HG02588 (cell line): Measurements from ENCODE around the gene SOBP.
"Not testable (repeated sequence)": the region's sequence is repeated elsewhere in the genome, so short reads cannot be mapped to it uniquely, and the experiment has no call there.

Source experiments
- ATAC-seq: cut with Tn5 transposase; IDR thresholded peaks from one replicate; pipeline ENCODE4 v1.9.1; 2021; ENCODE audit warnings: mild to moderate bottlenecking, moderate library complexity; ENCODE audit not compliant: unreplicated experiment

The SOBP gene

DNA sequence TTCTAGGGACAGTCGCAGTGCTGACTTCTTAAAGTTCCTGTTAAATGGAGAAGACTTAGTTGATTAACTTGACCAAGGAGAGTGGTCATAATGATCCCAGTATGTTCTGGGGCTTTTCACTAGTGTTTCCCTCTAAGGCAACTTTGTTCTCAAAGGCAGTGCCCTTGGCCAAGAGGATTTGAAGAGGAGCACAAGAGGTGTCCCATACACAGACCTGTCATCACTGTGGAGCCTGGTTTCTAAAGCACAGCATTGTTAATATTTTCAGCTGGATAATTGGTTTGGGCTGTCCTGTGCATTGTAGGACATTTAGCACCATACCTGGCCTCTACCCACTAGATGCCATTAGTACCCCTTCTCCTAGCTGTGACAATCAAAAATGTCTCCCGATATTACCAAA is 30.8 kb downstream of the SOBP start:
- not testable (repeated sequence) for ATAC-seq

DNA sequence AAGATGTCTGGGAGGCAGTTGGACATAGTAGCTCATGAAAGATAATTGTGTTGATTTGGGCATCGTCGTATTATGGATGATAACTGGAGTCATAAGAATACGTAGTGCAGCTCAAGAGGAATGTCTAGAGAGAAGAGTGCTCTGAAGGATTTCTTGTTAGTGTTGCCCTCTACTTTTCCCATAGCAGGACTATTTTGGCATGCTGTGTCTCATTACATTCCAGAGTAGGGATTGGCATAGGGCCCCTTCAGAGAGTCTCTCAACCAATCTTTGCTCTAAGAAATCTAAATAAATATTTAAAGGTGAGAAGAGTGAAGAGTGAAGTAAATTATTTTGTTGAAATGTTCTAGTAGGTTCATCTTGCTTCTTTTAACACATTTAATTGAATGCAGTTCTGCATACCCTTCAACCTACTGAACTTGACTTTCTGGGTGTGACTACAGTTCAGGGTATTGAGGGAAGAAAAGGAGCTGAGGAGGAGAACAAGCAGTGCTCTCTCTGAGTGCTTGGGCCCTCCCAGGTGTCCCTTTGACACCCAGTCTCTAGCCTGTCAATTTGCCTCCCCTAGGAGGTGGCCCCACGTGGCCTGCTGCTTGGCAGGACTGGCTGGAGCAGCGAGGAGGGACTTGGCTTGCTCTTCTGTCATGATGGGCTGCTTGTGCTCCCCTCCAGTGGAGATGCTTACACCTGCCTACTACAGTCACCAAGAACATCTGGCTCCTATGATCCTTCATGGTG is 33.3 kb downstream of the SOBP start:
- no peak for ATAC-seq

DNA sequence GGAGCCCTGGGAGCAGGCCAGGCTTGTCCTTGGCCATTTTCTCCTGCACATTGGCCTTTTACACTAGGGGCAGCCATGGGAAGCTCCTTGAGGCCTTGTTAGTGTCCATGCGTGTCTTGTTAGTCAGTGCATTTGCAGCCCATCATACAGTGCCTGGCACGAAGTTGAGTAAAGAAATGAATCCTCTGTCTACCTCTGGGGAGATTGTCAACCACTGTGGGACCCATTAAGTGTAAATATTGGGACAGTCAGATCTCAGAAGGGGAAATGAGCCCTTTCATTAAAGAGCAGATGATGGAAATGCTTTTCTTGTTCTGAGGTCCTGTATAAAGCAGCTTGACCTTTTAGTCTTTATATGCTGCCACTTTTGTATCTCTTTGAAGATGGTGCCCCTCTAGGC is 33.9 kb downstream of the SOBP start:
- ATAC-seq, result no peak

- no peak for ATAC-seq
These were observed 34.7 kb downstream of the SOBP start for GRCh38 chr6:107524626-107525025.

DNA sequence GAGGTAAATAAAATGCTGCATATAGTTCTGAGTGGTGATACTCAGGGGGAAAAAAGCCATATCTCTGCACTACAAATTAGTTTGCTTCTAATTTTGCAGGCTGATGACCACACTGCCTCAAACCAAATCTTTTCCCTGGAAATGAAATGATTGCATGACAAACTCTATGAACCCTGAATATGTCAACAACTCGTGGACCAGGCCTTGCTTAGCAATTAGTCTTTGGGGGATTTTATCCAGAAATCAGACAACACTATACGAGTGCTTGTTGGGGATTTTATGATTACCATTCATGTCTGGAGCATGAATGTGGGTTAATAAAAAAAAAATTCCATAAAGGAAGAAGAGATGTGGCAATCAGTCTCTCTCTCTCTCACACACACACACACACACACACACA is 42.0 kb downstream of the SOBP start:
- ATAC-seq, result no peak

GRCh38 chr6:107532706-107533105 is 42.8 kb downstream of the SOBP start:
- ATAC-seq, result no peak

- no peak for ATAC-seq
These were observed 43.6 kb downstream of the SOBP start for GRCh38 chr6:107533415-107534059.

GRCh38 chr6:107534571-107535141 is 44.7 kb downstream of the SOBP start:
- ATAC-seq, result no peak

DNA sequence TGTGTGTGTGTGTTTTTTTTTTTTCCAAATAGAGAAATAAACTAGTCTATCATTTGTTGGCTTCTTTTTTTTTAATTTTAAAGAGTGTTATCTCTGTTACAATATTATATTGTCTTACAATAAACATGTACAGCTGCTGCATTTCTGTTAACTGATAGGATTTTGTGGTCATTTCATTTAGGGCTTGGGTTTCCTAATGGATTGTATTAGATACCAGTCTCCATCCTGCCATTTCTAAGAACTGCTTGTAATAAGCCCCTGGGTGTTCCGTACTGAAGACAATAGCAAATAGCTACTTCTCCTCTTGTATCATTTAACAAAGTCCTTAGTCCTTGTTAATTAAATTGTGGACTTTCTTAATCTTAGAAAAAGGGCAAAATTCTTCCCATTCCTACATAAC is 45.7 kb downstream of the SOBP start:
- no peak for ATAC-seq

- ATAC-seq, result no peak
These were observed 46.5 kb downstream of the SOBP start for GRCh38 chr6:107536180-107536961.

- no peak for ATAC-seq
These were observed 47.6 kb downstream of the SOBP start for GRCh38 chr6:107537559-107537958.

- ATAC-seq, result no peak
These were observed 49.0 kb downstream of the SOBP start for GRCh38 chr6:107538856-107539387.

GRCh38 chr6:107539409-107539808 is 49.5 kb downstream of the SOBP start:
- no peak for ATAC-seq

GRCh38 chr6:107539849-107540464 is 50.0 kb downstream of the SOBP start:
- no peak for ATAC-seq

- no peak for ATAC-seq
These were observed 50.5 kb downstream of the SOBP start for GRCh38 chr6:107540465-107540857.

GRCh38 chr6:107542192-107542668 is 52.3 kb downstream of the SOBP start:
- ATAC-seq, result no peak

DNA sequence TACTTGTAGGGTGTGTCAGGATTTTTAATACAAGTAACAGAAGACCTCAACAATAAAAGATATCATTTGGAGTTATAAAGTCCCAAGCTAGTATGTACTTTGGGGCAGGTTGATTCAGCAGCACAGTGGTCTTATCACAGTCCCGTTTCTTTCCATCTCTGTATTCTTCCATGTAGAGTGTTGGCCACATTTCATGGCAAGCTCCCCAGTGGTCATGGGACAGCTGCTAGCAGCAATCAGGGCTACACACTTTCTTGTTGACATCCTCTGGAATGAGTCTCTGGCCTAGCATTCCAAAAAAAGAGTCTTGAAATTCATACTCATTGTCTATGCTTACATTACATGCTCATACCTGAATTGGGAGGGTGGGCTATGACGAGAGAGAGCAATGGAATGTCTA is 53.2 kb downstream of the SOBP start:
- no peak for ATAC-seq

- ATAC-seq, result no peak
These were observed 53.6 kb downstream of the SOBP start for GRCh38 chr6:107543567-107543966.

DNA sequence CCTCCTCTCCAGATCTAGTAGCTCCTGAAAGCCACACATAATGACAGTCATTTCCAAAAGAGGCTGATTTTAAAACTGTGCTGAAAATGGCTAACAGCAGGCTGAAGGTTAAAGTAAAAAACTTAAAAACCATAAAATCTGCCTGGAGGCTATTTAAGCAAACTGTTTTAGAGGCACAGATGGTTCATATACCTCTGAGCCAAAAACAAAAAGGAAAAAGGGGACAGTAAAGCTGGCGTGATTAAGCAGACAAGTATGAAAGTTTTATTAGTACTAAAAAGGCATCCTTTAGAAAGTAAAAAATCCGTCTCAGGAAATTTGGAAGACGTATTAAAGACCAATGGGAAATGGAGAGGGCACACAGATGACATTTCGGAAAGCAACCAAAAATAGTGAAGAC is 55.8 kb downstream of the SOBP start:
- no peak for ATAC-seq

GRCh38 chr6:107546691-107547450 is 57.0 kb downstream of the SOBP start:
- no peak for ATAC-seq
